Fibroblast of skin of back (primary cell): ENCODE data around the gene TSPAN32.

Experiments used
- DNase-seq: peaks from one replicate; pipeline ENCODE4 v3.0.0-alpha.2; 2013

Gene TSPAN32

GRCh38 chr11:2367266-2368160 lies 65.7 kb downstream of the TSPAN32 start:
- no peak for DNase-seq
